ENCODE measurements around the gene TNRC18. TPM values are rescaled to one million over a fixed set of nuclear protein-coding genes. Genes with fewer than 3 reads are reported as not detected.

Gene TNRC18
- total RNA-seq, 1 donor from 2014 or later = 95.4 TPM

DNA sequence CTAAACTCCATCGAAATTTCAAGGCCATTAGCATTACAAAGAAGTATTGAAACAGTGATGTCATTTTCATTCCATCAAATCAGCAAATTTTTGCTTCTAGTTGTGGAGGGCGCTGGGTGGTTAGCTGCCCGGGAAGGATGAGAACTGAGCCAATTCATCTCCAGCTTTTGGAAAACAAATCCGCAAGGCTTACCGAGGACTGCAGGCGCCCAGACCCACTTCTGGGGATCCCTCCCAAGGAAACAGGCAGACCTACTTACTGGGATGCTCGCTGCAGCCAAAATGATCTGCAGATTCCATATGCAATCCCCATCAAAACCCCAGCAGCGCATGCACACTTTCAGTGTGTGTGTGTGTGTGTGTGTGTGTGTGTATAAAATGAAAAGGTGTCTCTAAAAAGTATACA, 19.2 kb downstream of the TNRC18 start:
- no peak for DNase-seq (ENCODE audit: low spot score)
- H3K36me3 Mint-ChIP-seq (ENCODE audit: low read depth) = peaks cover 10% of the 10 kb centered on the region
- peaks cover 20% of the 10 kb centered on the region for H3K4me1 Mint-ChIP-seq (ENCODE audit: low read depth)
- no peaks in the 10 kb centered on the region for H3K9me3 Mint-ChIP-seq (ENCODE audit: low read depth)
- H3K4me3 Mint-ChIP-seq (ENCODE audit: unreplicated experiment) = no peak overlapping the region
- H3K27me3 Mint-ChIP-seq (ENCODE audit: low read depth) = no peaks in the 10 kb centered on the region
- no peak overlapping the region for H3K27ac Mint-ChIP-seq (ENCODE audit: unreplicated experiment)
- TF ChIP-seq, protein P1, sequence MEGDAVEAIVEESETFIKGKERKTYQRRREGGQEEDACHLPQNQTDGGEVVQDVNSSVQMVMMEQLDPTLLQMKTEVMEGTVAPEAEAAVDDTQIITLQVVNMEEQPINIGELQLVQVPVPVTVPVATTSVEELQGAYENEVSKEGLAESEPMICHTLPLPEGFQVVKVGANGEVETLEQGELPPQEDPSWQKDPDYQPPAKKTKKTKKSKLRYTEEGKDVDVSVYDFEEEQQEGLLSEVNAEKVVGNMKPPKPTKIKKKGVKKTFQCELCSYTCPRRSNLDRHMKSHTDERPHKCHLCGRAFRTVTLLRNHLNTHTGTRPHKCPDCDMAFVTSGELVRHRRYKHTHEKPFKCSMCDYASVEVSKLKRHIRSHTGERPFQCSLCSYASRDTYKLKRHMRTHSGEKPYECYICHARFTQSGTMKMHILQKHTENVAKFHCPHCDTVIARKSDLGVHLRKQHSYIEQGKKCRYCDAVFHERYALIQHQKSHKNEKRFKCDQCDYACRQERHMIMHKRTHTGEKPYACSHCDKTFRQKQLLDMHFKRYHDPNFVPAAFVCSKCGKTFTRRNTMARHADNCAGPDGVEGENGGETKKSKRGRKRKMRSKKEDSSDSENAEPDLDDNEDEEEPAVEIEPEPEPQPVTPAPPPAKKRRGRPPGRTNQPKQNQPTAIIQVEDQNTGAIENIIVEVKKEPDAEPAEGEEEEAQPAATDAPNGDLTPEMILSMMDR (IDR thresholded peaks at IDR 0.05) = no peak

DNA sequence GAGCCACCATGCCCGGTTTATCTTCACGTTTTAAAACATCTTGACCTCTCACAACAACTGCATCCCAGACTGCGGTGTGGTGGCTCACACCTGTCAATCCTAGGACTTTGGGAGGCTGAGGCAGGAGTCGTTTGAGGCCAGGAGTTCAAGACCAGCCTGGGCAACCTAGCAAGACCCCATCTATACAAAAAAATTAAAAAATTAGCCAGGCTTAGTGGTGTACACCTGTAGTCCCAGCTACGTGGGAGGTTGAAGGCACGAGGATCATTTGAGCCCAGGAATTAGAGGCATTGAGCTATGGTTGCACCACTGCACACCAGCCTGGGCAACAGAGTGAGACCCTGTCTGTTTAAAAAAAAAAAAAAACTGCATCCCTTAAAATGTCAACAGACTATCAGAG, 20.2 kb downstream of the TNRC18 start:
- H3K27me3 Mint-ChIP-seq (ENCODE audit: low read depth) = no peaks in the 10 kb centered on the region
- H3K4me1 Mint-ChIP-seq (ENCODE audit: low read depth) = peaks cover 12% of the 10 kb centered on the region
- H3K9me3 Mint-ChIP-seq (ENCODE audit: low read depth) = no peaks in the 10 kb centered on the region
- H3K27ac Mint-ChIP-seq (ENCODE audit: unreplicated experiment) = no peak overlapping the region
- H3K36me3 Mint-ChIP-seq (ENCODE audit: low read depth) = peaks cover 8% of the 10 kb centered on the region
- DNase-seq (ENCODE audit: low spot score) = no peak
- no peak overlapping the region for H3K4me3 Mint-ChIP-seq (ENCODE audit: unreplicated experiment)
- TF ChIP-seq, protein P1 (IDR thresholded peaks at IDR 0.05) = no peak

DNA sequence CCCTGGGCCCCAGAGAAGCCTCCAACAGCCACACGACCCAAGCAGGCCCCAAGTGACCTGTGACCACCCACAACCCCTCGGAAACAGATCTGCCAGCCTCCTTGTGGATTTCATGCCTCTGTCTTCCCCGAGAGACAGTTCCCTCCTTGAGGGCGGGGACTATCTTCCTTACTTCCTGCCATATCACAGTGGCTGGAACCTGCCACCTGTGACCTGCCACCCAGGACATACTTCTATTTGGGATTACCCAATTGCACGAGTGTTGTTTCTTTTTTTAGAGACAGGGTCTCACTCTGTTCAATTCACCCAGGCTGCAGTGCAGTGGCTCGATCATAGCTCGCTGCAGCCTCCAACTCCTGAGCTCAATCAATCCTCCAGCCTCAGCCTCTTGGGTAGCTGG, 25.9 kb downstream of the TNRC18 start:
- TF ChIP-seq, protein P1 (IDR thresholded peaks at IDR 0.05) = no peak
- H3K9me3 Mint-ChIP-seq (ENCODE audit: low read depth) = no peaks in the 10 kb centered on the region
- no peak overlapping the region for H3K27ac Mint-ChIP-seq (ENCODE audit: unreplicated experiment)
- peaks cover 15% of the 10 kb centered on the region for H3K36me3 Mint-ChIP-seq (ENCODE audit: low read depth)
- H3K4me1 Mint-ChIP-seq (ENCODE audit: low read depth) = peaks cover 6% of the 10 kb centered on the region
- H3K4me3 Mint-ChIP-seq (ENCODE audit: unreplicated experiment) = no peak overlapping the region
- H3K27me3 Mint-ChIP-seq (ENCODE audit: low read depth) = no peaks in the 10 kb centered on the region
- DNase-seq (ENCODE audit: low spot score) = no peak

DNA sequence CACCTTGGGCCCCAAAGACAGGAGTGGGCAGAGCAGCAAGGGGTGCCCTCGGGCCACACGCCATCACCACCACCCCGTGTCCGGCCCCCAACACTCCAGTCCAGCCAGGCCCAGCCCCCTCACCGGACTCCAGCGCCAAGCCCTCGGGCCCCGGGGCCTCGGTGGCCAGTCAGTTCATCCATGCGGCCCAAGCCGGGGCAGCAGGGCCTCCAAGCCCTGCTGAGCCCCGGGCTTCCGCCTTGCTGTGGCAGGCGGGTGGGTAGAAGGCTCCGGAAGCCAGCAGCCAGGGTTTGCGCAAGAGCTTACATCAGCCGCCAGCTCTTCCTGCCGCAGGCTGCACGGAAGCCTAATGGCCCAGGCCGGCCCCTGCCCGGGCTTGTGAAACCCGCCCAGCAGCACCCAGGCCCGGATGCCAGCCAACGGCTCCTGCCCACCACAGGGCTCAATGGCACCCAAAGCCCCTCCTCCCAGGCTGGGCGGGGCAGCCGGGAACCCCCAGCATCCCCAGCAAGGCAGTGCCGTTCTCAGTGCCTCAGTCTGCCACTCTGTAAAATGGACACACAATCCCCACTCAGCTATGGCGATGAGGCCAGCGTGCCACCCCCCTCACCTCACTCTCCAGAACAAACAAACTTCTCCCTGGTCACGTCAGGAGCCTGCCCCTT, 26.5 kb downstream of the TNRC18 start:
- H3K36me3 Mint-ChIP-seq (ENCODE audit: low read depth) = peaks cover 17% of the 10 kb centered on the region
- H3K4me3 Mint-ChIP-seq (ENCODE audit: unreplicated experiment) = no peak overlapping the region
- peaks cover 6% of the 10 kb centered on the region for H3K4me1 Mint-ChIP-seq (ENCODE audit: low read depth)
- no peaks in the 10 kb centered on the region for H3K9me3 Mint-ChIP-seq (ENCODE audit: low read depth)
- TF ChIP-seq, protein P1 (IDR thresholded peaks at IDR 0.05) = no peak
- no peak for DNase-seq (ENCODE audit: low spot score)
- H3K27me3 Mint-ChIP-seq (ENCODE audit: low read depth) = no peaks in the 10 kb centered on the region
- no peak overlapping the region for H3K27ac Mint-ChIP-seq (ENCODE audit: unreplicated experiment)

DNA sequence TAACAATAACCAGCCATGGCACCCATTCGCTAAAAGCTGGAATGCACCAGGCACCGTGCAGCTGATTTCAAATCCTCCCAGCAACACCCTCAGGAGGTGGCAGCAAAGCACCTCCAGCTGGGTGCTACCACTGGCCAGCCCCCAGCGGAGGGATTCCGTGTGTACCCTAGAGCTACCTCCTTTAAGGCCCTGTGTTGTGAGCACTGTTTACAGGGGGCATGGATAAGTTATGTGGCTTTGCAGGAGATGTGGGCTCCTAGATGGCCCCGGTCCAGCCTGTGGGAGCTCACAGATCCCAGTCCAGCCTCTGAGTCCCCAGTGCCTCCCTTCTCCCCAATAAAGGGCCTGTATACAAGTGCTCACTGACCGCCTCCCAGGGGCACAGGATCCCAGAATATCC, 27.1 kb downstream of the TNRC18 start:
- DNase-seq (ENCODE audit: low spot score) = no peak
- H3K4me3 Mint-ChIP-seq (ENCODE audit: unreplicated experiment) = no peak overlapping the region
- peaks cover 6% of the 10 kb centered on the region for H3K4me1 Mint-ChIP-seq (ENCODE audit: low read depth)
- peaks cover 17% of the 10 kb centered on the region for H3K36me3 Mint-ChIP-seq (ENCODE audit: low read depth)
- no peaks in the 10 kb centered on the region for H3K9me3 Mint-ChIP-seq (ENCODE audit: low read depth)
- H3K27ac Mint-ChIP-seq (ENCODE audit: unreplicated experiment) = peak overlapping the region; percentile 41
- no peaks in the 10 kb centered on the region for H3K27me3 Mint-ChIP-seq (ENCODE audit: low read depth)
- TF ChIP-seq, protein P1 (IDR thresholded peaks at IDR 0.05) = peak; percentile 20
